Anterior cingulate cortex (tissue), 58 donors: ENCODE measurements around the gene DBX2.
A peak's percentile ranks its signal among the peaks of the same experiment; 100 is the strongest.
"Not testable (repeated sequence)": the region's sequence is repeated elsewhere in the genome, so short reads cannot be mapped to it uniquely, and the experiment has no call there.

Experiments used
- DNase-seq, 58 donors: peaks; one replicate each; lab custom pipeline; 2025; lab: John Stamatoyannopoulos, UW

Gene DBX2

GRCh38 chr12:45050751-45051571 lies at the start of gene DBX2:
Gene DBX2, minus strand, starts transcription at chr12:45051099. Its CDS starts 172 bp downstream, at chr12:45050927.
- peak in 43 of 58 donors; percentile 11 to 67 (median 35) for DNase-seq

GRCh38 chr12:45098766-45099165 lies 47.9 kb upstream of the DBX2 start:
- no peak for DNase-seq

DNA sequence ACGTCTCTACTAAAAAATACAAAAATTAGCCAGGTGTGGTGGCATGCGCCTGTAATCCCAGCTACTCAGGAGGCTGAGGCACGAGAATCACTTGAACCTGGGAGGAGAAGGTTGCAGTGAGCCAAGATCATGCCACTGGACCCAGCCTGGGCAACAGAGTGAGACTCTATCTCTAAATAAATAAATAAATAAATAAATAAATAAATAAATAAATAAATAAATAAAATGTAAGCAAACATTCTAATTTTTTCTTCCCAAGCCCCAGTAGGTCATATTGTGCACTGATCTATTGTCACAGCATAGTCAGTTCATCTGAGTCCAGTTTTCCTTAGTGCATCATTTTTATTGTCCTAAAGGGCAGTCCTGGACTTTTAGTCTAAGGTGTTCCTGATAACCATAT lies 44.5 kb upstream of the DBX2 start:
- DNase-seq, result not testable (repeated sequence)

- DNase-seq, result no peak
These were observed 42.2 kb upstream of the DBX2 start for GRCh38 chr12:45093051-45093450.

- peak in 1 of 58 donors; percentile 26 for DNase-seq
These were observed 38.6 kb upstream of the DBX2 start for GRCh38 chr12:45089411-45090075.

DNA sequence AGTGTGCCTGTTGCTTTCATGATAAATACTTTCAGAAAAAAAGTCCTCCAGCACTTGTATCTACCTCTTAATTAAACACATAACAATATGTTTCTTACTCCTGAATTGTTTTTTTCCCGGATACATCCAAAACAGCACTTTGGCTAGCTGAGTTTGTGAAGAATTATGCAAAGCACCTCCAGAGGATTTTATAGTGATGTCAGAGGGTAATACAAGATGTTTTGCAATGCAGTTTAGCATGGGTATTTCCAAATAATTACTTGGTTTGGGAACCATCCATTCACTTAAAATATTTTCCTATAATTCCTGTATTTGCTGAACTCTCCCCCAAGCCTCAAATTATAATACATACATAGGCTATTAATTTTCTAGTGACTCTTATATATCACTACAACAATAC lies 37.7 kb upstream of the DBX2 start:
- no peak for DNase-seq

GRCh38 chr12:45084248-45084647 lies 33.3 kb upstream of the DBX2 start:
- DNase-seq, result not testable (repeated sequence)

DNA sequence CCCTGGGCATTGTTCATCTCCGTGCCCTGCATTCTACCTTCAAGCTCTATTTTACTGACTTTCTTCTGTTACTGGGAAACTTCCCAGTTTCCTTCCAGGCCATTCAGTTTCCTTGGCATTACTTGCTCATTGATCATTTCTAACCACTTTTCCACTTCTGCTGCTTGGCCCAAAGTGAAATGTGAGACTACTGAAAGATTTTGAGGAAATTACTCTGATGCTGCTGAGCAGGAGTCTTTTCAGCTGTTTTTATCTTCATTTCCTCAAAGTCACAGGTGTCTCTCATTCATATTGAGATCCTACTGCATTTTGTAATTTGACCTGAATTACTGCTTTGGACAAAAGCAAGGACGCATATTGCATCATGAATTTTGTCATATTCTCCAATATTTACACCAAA lies 26.4 kb upstream of the DBX2 start:
- DNase-seq, result peak in 6 of 58 donors; percentile 2 to 39 (median 10)

- DNase-seq, result no peak
These were observed 25.6 kb upstream of the DBX2 start for GRCh38 chr12:45076417-45077026.

GRCh38 chr12:45075587-45076282 lies 24.8 kb upstream of the DBX2 start:
- no peak for DNase-seq

DNA sequence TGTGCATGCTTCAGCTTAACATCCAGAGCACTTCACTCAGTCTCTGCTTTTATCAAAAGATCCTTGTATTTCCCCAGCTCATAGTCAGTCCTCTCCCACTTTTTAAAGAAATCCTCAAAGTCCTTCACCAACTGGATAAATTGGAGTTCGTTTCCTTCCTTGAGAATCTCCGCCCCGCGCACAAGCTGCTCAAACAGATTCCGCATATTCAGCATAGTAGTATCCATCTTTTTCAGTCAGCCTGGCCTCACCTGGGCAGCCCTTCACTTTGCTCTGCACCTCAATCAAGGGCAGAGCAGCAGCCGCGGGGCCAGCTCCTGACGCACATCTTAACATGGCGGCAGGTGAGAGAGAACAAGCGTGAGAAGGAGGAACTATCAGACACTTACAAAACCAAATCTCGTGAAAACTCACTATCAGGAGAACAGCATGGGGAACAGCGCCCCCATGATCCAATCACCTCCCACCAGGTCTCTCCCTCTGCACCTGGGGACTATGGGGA lies 14.3 kb upstream of the DBX2 start:
- DNase-seq, result peak in 1 of 58 donors; percentile 0

DNA sequence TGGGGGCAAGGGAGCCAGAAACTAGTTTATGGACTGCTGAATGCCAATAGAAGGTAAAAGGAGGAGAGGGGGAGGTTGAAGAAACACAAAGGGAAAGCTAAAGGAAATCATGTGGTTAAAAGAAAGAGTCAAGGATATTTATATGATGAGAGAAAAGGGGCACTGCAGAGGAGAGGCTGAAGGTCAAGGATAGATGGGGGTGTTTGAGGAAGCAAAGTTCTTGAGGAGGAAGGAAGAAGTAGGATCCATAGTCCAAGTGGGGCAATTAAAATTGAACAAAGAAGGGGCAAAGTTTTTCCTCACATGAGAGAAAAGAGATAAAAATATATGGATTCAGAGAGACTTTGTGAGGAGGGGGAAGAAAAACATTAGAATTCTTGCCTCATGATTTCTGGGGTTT lies 10.1 kb upstream of the DBX2 start:
- DNase-seq, result no peak

- no peak for DNase-seq
These were observed 750 bp upstream of the DBX2 start for GRCh38 chr12:45051572-45052125.

GRCh38 chr12:45049912-45050750 lies 768 bp downstream of the DBX2 start:
- DNase-seq, result peak in 6 of 58 donors; percentile 1 to 38 (median 14)

DNA sequence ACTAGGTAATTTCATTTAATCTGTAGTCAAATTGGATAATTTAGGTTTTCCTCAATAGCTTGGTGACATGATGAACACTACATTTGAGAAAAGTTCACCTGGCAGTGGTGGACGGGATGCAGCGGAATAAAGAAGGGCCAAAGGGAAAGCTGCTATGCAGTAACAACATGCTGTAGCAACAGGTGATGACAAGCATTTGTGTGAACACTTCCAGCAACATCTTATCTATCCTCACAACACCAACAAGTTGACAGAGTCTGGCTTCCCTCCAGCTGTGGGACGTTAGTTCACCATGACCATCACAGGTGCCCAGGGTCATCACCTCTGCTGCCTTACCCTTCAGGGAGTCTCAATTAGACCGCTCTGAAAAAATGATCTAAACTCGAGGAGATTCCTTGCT lies 8.3 kb downstream of the DBX2 start:
- no peak for DNase-seq

DNA sequence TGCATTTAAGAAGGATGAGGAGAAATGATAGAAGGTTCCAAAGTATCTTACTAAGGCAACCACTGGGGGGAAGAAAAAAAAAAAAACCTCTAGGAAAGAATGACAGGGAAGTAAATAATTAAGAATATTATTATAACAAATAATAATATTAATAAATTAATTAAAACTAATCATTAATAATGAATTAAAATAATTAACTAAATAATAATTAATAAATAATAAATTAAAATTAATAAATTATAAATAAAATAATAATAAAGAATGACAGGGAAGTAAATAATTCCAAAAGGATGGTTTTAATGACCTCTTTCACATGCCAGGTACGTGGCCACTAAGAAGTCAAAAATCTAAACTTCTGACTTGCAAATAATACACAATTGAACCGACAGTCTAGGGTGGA lies 9.9 kb downstream of the DBX2 start:
- no peak for DNase-seq

DNA sequence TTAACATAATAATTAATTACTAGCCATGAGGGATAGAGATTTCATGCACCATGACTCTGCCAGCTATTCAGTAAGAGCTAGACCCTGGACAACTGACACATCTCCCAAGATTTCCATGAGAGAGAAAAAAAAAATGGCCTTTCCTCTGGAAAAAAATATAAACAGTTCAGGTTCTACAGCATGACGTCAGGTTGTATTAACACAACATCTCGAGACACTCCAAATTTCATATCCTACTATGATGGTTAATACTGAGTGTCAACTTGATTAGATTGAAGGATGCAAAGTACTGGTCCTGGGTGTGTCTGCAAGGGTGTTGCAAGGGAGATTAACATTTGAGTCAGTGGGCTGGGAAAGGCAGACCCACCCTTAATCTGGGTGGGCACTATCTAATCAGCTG lies 11.1 kb downstream of the DBX2 start:
- no peak for DNase-seq

DNA sequence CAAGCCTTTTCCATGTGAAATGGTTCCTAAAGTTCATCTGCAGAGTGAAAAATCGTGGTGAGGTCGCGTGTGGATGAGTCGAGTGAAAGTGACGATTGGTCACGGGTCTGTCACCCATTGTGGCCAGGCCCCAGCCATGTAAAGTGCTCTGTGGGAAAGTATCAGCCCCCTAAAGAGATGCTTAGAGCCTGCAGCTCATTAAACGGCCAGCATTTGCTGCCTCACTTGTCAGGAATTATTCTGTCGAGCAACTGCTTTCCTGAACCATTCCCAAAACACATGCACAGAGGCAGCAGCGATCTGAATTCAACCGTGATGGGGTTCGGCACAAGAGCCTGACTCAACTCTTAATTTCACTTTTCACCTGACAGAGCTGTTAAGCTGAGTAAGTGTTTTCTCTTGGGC lies 16.0 kb downstream of the DBX2 start:
- peak in 31 of 58 donors; percentile 7 to 58 (median 18) for DNase-seq

GRCh38 chr12:45017916-45018315 lies 33.0 kb downstream of the DBX2 start:
- no peak for DNase-seq
